ENCODE data around the gene MAGEA2B.
"Not testable (repeated sequence)": the region's sequence is repeated elsewhere in the genome, so short reads cannot be mapped to it uniquely, and the experiment has no call there.

DNA sequence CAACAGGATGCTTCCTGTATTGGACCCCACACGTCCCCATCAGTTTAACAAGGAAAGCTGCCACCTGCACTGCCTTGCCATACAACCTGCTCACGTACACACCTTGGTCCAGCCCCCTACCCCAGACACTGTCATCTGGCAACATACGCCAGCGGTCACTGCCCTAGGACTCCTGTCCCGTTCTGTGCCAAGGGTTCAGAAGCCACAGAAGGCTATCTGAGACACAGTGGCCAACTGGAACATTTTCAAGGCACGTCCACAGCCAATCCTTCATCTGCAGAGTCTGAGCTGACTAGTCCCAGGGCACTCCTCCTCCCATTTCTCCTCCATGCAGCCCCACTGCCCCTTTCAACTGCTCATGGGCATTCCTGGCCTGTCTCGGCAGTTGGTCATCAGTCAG is 47.2 kb downstream of the MAGEA2B start:
- TF ChIP-seq, protein P1, sequence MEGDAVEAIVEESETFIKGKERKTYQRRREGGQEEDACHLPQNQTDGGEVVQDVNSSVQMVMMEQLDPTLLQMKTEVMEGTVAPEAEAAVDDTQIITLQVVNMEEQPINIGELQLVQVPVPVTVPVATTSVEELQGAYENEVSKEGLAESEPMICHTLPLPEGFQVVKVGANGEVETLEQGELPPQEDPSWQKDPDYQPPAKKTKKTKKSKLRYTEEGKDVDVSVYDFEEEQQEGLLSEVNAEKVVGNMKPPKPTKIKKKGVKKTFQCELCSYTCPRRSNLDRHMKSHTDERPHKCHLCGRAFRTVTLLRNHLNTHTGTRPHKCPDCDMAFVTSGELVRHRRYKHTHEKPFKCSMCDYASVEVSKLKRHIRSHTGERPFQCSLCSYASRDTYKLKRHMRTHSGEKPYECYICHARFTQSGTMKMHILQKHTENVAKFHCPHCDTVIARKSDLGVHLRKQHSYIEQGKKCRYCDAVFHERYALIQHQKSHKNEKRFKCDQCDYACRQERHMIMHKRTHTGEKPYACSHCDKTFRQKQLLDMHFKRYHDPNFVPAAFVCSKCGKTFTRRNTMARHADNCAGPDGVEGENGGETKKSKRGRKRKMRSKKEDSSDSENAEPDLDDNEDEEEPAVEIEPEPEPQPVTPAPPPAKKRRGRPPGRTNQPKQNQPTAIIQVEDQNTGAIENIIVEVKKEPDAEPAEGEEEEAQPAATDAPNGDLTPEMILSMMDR (IDR thresholded peaks at IDR 0.05) = not testable (repeated sequence)
- not testable (repeated sequence) for TF ChIP-seq POLR2A (IDR thresholded peaks at IDR 0.05)

Data from thyroid gland (tissue), 4 donors.